Breast epithelium (tissue), 3 donors: ENCODE measurements around the gene UNC80.

Source experiments
- CTCF ChIP-seq, 3 donors: fragments of 450-650 bp; IDR thresholded peaks; one replicate each; pipeline ENCODE4 v1.5.1; 2016 to 2017; ENCODE audit warnings: antibody characterized with exemption in 3 of 3, mild to moderate bottlenecking in 3 of 3, moderate library complexity in 3 of 3
- POLR2A ChIP-seq: fragments of 450-650 bp; IDR thresholded peaks from one replicate; pipeline ENCODE4 v1.6.1; 2016; ENCODE audit warnings: antibody characterized with exemption, mild to moderate bottlenecking, moderate library complexity
- POLR2AphosphoS5 ChIP-seq, 3 donors: sonication (generic); formaldehyde crosslinking; IDR thresholded peaks; one replicate each; pipeline ENCODE4 v1.6.1; 2017; ENCODE audit warnings: antibody characterized with exemption in 3 of 3

- no peak for TF ChIP-seq CTCF (IDR thresholded peaks at IDR 0.05)
- TF ChIP-seq POLR2AphosphoS5 (IDR thresholded peaks at IDR 0.05): no peak
- TF ChIP-seq POLR2A: no peak
Measured at GRCh38 chr2:209808521-209808920, 36.9 kb downstream of the UNC80 start.
